Erythroblast (primary cell): ENCODE measurements around the gene ZNF592.

Source experiments
- DNase-seq, 2 experiments: peaks; one replicate each; lab custom pipeline; 2025; lab: John Stamatoyannopoulos, UW
- GATA1 ChIP-seq: IDR thresholded peaks from 2 replicates; pipeline ENCODE4 v1.6.1; 2011; ENCODE audit warnings: low read depth, mild to moderate bottlenecking, control low read depth, low read length, moderate library complexity
- POLR2A ChIP-seq: IDR thresholded peaks from 2 replicates; pipeline ENCODE4 v1.6.1; 2011; ENCODE audit warnings: mild to moderate bottlenecking, low read length

ZNF592 gene

GRCh38 chr15:84817466-84818081 lies 69.2 kb downstream of the ZNF592 start:
- DNase-seq: no peak
- TF ChIP-seq GATA1: no peak
- TF ChIP-seq POLR2A: no peak

- DNase-seq: no peak
- TF ChIP-seq POLR2A (no peak), GATA1 (no peak)
These were observed 70.1 kb downstream of the ZNF592 start for GRCh38 chr15:84818261-84819131.

- TF ChIP-seq GATA1 (no peak), POLR2A (no peak)
- no peak for DNase-seq
These were observed 70.9 kb downstream of the ZNF592 start for GRCh38 chr15:84819291-84819768.

- TF ChIP-seq POLR2A: no peak
- TF ChIP-seq GATA1: no peak
- no peak for DNase-seq
These were observed 71.4 kb downstream of the ZNF592 start for GRCh38 chr15:84819791-84820190.

GRCh38 chr15:84821501-84822021 lies 73.2 kb downstream of the ZNF592 start:
- DNase-seq: peak in 1 of 2 experiments; percentile 11
- no peak for TF ChIP-seq POLR2A
- TF ChIP-seq GATA1: no peak

GRCh38 chr15:84822653-84823281 lies 74.4 kb downstream of the ZNF592 start:
- TF ChIP-seq POLR2A (no peak), GATA1 (no peak)
- no peak for DNase-seq

GRCh38 chr15:84823282-84823878 lies 75.0 kb downstream of the ZNF592 start:
- DNase-seq: no peak
- TF ChIP-seq POLR2A (no peak), GATA1 (no peak)

GRCh38 chr15:84824260-84825007 lies 76.0 kb downstream of the ZNF592 start:
- DNase-seq: no peak
- TF ChIP-seq GATA1: no peak
- TF ChIP-seq POLR2A: no peak

- DNase-seq: peak; percentile 13 to 14
- no peak for TF ChIP-seq GATA1
- TF ChIP-seq POLR2A: no peak
These were observed 78.0 kb downstream of the ZNF592 start for GRCh38 chr15:84826369-84826823.

- no peak for DNase-seq
- TF ChIP-seq GATA1: no peak
- TF ChIP-seq POLR2A: no peak
These were observed 78.9 kb downstream of the ZNF592 start for GRCh38 chr15:84827246-84827645.

GRCh38 chr15:84828086-84828908 lies 79.9 kb downstream of the ZNF592 start:
- no peak for TF ChIP-seq GATA1
- TF ChIP-seq POLR2A: no peak
- DNase-seq: no peak

GRCh38 chr15:84829428-84829827 lies 81.0 kb downstream of the ZNF592 start:
- TF ChIP-seq GATA1 (no peak), POLR2A (no peak)
- no peak for DNase-seq
